Osteoblast (primary cell): ENCODE data around the gene CUL5. TPM values are rescaled to one million over a fixed set of nuclear protein-coding genes. Genes with fewer than 3 reads are reported as not detected.

Experiments
- DNase-seq: peaks from one replicate; pipeline ENCODE4 v3.0.0; 2011; ENCODE audit warnings: low spot score, mixed read lengths; ENCODE audit not compliant: insufficient read length; ENCODE audit errors: missing footprints
- H2AFZ ChIP-seq: 2 replicates; pipeline ENCODE4 v1.6.0; 2011; ENCODE audit warnings: mild to moderate bottlenecking, low read length
- H3K27ac ChIP-seq: 2 replicates; pipeline ENCODE4 v1.5.1; 2011; ENCODE audit warnings: mild to moderate bottlenecking, low read depth, low read length, moderate library complexity
- H3K27me3 ChIP-seq: 2 replicates; pipeline ENCODE4 v1.6.0; 2012; ENCODE audit warnings: mild to moderate bottlenecking, control low read depth, inconsistent platforms, low read length, moderate library complexity; ENCODE audit not compliant: insufficient read depth
- H3K36me3 ChIP-seq: 2 replicates; pipeline ENCODE4 v1.5.1; 2011; ENCODE audit warnings: mild to moderate bottlenecking, low read length, control low read depth, moderate library complexity; ENCODE audit not compliant: insufficient read depth
- H3K4me1 ChIP-seq: 2 replicates; pipeline ENCODE4 v1.5.1; 2011; ENCODE audit warnings: mild to moderate bottlenecking, low read length, control low read depth, moderate library complexity; ENCODE audit not compliant: insufficient read depth
- H3K4me2 ChIP-seq: 2 replicates; pipeline ENCODE4 v1.6.0; 2011; ENCODE audit warnings: mild to moderate bottlenecking, low read length; ENCODE audit not compliant: insufficient read depth
- H3K4me3 ChIP-seq: fragments of 200-600 bp; sonication (generic); 3 replicates; pipeline ENCODE4 v1.5.1; 2012; ENCODE audit warnings: mild to moderate bottlenecking, low read length, inconsistent platforms; ENCODE audit not compliant: insufficient read depth
- H3K79me2 ChIP-seq: 2 replicates; pipeline ENCODE4 v1.6.0; 2012; ENCODE audit warnings: mild to moderate bottlenecking, low read length, control low read depth, inconsistent platforms; ENCODE audit not compliant: insufficient read depth
- H3K9me3 ChIP-seq: 2 replicates; pipeline ENCODE4 v1.5.1; 2011; ENCODE audit warnings: low read depth, low read length, control low read depth
- H4K20me1 ChIP-seq: 2 replicates; pipeline ENCODE4 v1.6.0; 2012; ENCODE audit warnings: mild to moderate bottlenecking, low read length, control low read depth; ENCODE audit not compliant: insufficient read depth
- CTCF ChIP-seq: IDR thresholded peaks from 2 replicates; pipeline ENCODE4 v1.5.1; 2011; ENCODE audit warnings: mild to moderate bottlenecking, low read depth, low read length, moderate library complexity; ENCODE audit errors: extremely low read depth
- total RNA-seq: library from RNA; depleted of rRNA; stranded (reverse); fragments of >200 nt; gene quantifications from 2 replicates; pipeline ENCODE4 v1.2.3, GENCODE V29; 2012

CUL5 gene
- total RNA-seq, 1 donor = 45.2 TPM

- Histone ChIP-seq H3K79me2 (no peaks in the 10 kb centered on the region), H3K4me2 (no peak overlapping the region), H3K36me3 (no peaks in the 10 kb centered on the region), H2AFZ (no peak overlapping the region), H3K9me3 (no peaks in the 10 kb centered on the region), H3K4me1 (no peaks in the 10 kb centered on the region), H3K27me3 (no peaks in the 10 kb centered on the region), H4K20me1 (no peaks in the 10 kb centered on the region), H3K4me3 (no peak overlapping the region), H3K27ac (no peak overlapping the region)
- no peak for TF ChIP-seq CTCF
- no peak for DNase-seq
Observed at GRCh38 chr11:108002476-108002875, 6.2 kb upstream of the CUL5 start.

- H3K36me3 ChIP-seq = no peaks in the 10 kb centered on the region
- no peaks in the 10 kb centered on the region for H3K4me1 ChIP-seq
- no peak overlapping the region for H3K4me3 ChIP-seq
- no peaks in the 10 kb centered on the region for H4K20me1 ChIP-seq
- no peaks in the 10 kb centered on the region for H3K27me3 ChIP-seq
- no peaks in the 10 kb centered on the region for H3K79me2 ChIP-seq
- no peaks in the 10 kb centered on the region for H3K9me3 ChIP-seq
- TF ChIP-seq CTCF = no peak
- no peak overlapping the region for H3K4me2 ChIP-seq
- H2AFZ ChIP-seq = no peak overlapping the region
- no peak for DNase-seq
- no peak overlapping the region for H3K27ac ChIP-seq
Observed at GRCh38 chr11:108003623-108004022, 5.1 kb upstream of the CUL5 start.

DNA sequence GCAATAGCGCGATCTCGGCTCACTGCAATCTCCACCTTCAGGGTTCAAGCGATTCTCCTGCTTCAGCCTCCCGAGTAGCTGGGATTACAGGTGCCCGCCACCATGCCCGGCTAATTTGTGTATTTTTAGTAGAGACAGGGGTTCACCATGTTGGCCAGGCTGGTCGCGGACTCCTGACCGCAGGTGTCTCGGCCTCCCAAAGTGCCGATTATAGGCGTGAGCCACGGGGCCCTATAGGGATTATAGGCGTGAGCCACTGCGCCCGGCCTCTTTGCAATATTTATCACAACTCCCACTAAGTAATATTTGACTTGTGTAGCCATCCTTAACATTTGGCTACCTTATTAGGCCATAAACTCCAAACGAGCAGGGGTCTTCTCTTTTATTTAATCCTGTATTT lies 879 bp upstream of the CUL5 start:
- DNase-seq = no peak
- Histone ChIP-seq H3K36me3 (no peaks in the 10 kb centered on the region), H2AFZ (no peak overlapping the region), H3K4me1 (peaks cover 14% of the 10 kb centered on the region), H3K79me2 (peaks cover 41% of the 10 kb centered on the region), H3K27me3 (no peaks in the 10 kb centered on the region), H3K9me3 (no peaks in the 10 kb centered on the region), H3K27ac (no peak overlapping the region), H3K4me3 (no peak overlapping the region), H4K20me1 (peaks cover 18% of the 10 kb centered on the region), H3K4me2 (no peak overlapping the region)
- TF ChIP-seq CTCF = no peak

GRCh38 chr11:108009497-108010370 lies 1.0 kb downstream of the CUL5 start:
- Histone ChIP-seq H3K9me3 (no peaks in the 10 kb centered on the region), H2AFZ (peak overlapping the region; percentile 100), H3K27me3 (no peaks in the 10 kb centered on the region), H3K4me3 (peak overlapping the region; percentile 99), H3K36me3 (no peaks in the 10 kb centered on the region), H3K4me2 (peak overlapping the region; percentile 84), H3K4me1 (peaks cover 28% of the 10 kb centered on the region), H3K79me2 (peaks cover 61% of the 10 kb centered on the region), H4K20me1 (peaks cover 37% of the 10 kb centered on the region), H3K27ac (peak overlapping the region; percentile 100)
- no peak for TF ChIP-seq CTCF
- DNase-seq = peak; percentile 56
